ENCODE results near the gene NR2F1-AS1. TPM values are rescaled to one million over a fixed set of nuclear protein-coding genes. Genes with fewer than 3 reads are reported as not detected.

The NR2F1-AS1 gene
- total and polyA plus RNA-seq, 2 donors (not counting 3 experiments of a cell fraction or from before 2014, with no cell fraction given), result 4.2 to 13.8 TPM

GRCh38 chr5:93612855-93613243, 31.8 kb upstream of the NR2F1-AS1 start:
- CTCF ChIA-PET, result interaction anchor here (0.5 to 2.6 kb wide), 7 partner anchors 9 to 704 kb away, joined by 3 to 25 read pairs (median 3); no protein-coding TSS in a partner anchor
- H3K4me1 ChIP-seq (ENCODE audit: control insufficient read depth, extremely low read depth, insufficient read depth, low read length), result peaks cover 4% of the 10 kb centered on the region
- DNase-seq (ENCODE audit: low read depth, low spot score) (no peak), FAIRE-seq (no peak)
- no peak overlapping the region for H3K9ac ChIP-seq (replicated peaks; ENCODE audit: extremely low read depth, insufficient read depth, low read length)
- H3K9me3 ChIP-seq (replicated peaks; ENCODE audit: control insufficient read depth, insufficient read depth, low read length), result no peaks in the 10 kb centered on the region
- no peak overlapping the region for H3K27ac ChIP-seq (ENCODE audit: insufficient read depth, low read depth, low read length)
- dilution Hi-C loops (cut with MboI; ENCODE audit: extremely low pct_ligation_motif_present, low sequenced_read_pairs) (no loop called here), intact Hi-C loops (cut with micrococcal nuclease) (loop anchor here (1.0 kb wide), 1 partner anchor 7 kb away; no protein-coding TSS in a partner anchor)
- H3K9me1 ChIP-seq (replicated peaks; ENCODE audit: control insufficient read depth, extremely low read depth, insufficient read depth, low read length), result no peaks in the 10 kb centered on the region
- TF ChIP-seq JUN (IDR thresholded peaks at IDR 0.05; ENCODE audit: borderline replicate concordance, insufficient read depth, insufficient read length, low read depth), result no peak
- no peak for TF ChIP-seq POLR2AphosphoS5 (IDR thresholded peaks at IDR 0.05; ENCODE audit: insufficient read depth, low read depth, low read length)
- TF ChIP-seq MYC (IDR thresholded peaks at IDR 0.05; ENCODE audit: low read depth, low read length), result no peak
- TF ChIP-seq, protein P1, sequence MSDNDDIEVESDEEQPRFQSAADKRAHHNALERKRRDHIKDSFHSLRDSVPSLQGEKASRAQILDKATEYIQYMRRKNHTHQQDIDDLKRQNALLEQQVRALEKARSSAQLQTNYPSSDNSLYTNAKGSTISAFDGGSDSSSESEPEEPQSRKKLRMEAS (IDR thresholded peaks at IDR 0.05; ENCODE audit: insufficient read depth, insufficient read length), result no peak
- no peak for TF ChIP-seq CTCF (IDR thresholded peaks at IDR 0.05; ENCODE audit: extremely low read depth in 1 of 2, insufficient read depth in 1 of 2, low read depth in 1 of 2, low read length in 2 of 2)
- no peak for TF ChIP-seq GATA2 (IDR thresholded peaks at IDR 0.05; ENCODE audit: insufficient read depth, insufficient read length, low read depth, low read length)
- TF ChIP-seq EZH2 (IDR thresholded peaks at IDR 0.05; ENCODE audit: borderline replicate concordance, low read depth, low read length, severe bottlenecking), result no peak
- TF ChIP-seq FOS (IDR thresholded peaks at IDR 0.05; ENCODE audit: borderline replicate concordance, insufficient read depth, low read length), result no peak
- TF ChIP-seq POLR2A (IDR thresholded peaks at IDR 0.05; ENCODE audit: low read depth, low read length), result no peak
- H4K20me1 ChIP-seq (replicated peaks; ENCODE audit: control insufficient read depth, extremely low read depth, insufficient read depth, low read length), result peaks cover 9% of the 10 kb centered on the region
- no peaks in the 10 kb centered on the region for H3K36me3 ChIP-seq (ENCODE audit: control insufficient read depth in 2 of 2, extremely low read depth in 1 of 2, insufficient read depth in 2 of 2, low read length in 2 of 2)
- H3K79me2 ChIP-seq (ENCODE audit: control insufficient read depth, insufficient read depth, low read length), result no peaks in the 10 kb centered on the region
- peak overlapping the region; percentile 53 for H3K4me2 ChIP-seq (ENCODE audit: insufficient read depth, low read length)
- no peak overlapping the region for H2AFZ ChIP-seq (ENCODE audit: low read depth, low read length)
- peaks cover 57 to 67% of the 10 kb centered on the region in 2 experiments for H3K27me3 ChIP-seq (ENCODE audit: control insufficient read depth in 2 of 2, insufficient read depth in 2 of 2, low read length in 2 of 2)
- POLR2A ChIA-PET, result no interaction called here
- no peak overlapping the region for H3K4me3 ChIP-seq (replicated peaks in 1 of 3; ENCODE audit: insufficient read depth in 1 of 3, low read depth in 1 of 3, low read length in 3 of 3)
- BruUV-seq (replicated peaks), result no TSS peak
